Measurements from ENCODE around the gene SNTG2.

DNA sequence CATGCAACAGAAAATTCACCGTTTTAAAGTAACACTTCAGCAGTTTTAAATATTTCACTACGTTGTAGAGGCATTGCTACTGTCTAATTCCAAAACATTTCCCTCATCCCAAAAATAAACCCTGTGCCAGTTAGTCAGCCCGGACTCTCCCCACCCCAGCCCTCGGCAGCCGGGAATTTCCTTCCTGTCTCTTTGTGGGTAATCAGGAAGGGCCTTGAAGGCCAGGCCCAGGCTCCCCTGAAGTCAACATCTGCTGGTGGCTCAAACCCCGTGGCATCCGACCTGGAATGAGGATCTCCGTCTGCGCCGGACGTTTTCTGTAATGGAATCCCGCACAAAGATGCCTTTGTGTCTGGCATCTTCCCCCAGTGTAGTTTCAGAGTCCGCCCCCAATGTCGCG is 219.6 kb downstream of the SNTG2 start:
- TF ChIP-seq, protein P1, sequence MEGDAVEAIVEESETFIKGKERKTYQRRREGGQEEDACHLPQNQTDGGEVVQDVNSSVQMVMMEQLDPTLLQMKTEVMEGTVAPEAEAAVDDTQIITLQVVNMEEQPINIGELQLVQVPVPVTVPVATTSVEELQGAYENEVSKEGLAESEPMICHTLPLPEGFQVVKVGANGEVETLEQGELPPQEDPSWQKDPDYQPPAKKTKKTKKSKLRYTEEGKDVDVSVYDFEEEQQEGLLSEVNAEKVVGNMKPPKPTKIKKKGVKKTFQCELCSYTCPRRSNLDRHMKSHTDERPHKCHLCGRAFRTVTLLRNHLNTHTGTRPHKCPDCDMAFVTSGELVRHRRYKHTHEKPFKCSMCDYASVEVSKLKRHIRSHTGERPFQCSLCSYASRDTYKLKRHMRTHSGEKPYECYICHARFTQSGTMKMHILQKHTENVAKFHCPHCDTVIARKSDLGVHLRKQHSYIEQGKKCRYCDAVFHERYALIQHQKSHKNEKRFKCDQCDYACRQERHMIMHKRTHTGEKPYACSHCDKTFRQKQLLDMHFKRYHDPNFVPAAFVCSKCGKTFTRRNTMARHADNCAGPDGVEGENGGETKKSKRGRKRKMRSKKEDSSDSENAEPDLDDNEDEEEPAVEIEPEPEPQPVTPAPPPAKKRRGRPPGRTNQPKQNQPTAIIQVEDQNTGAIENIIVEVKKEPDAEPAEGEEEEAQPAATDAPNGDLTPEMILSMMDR (IDR thresholded peaks at IDR 0.05): no peak
- TF ChIP-seq POLR2A (IDR thresholded peaks at IDR 0.05): no peak
